Measurements from ENCODE around the gene NCOA7. TPM values are rescaled to one million over a fixed set of nuclear protein-coding genes. Genes with fewer than 3 reads are reported as not detected.
"Not testable (repeated sequence)": the region's sequence is repeated elsewhere in the genome, so short reads cannot be mapped to it uniquely, and the experiment has no call there.

NCOA7 gene
- total and polyA plus RNA-seq, 9 donors: 10.9 to 54.1 (median 30.7) TPM

- 75 to 78% (median 78%) methylated on average over 2 of the region's 2 CpGs for WGBS, 3 donors
- intact Hi-C loops (cut with DNase I): no loop called here
- Histone ChIP-seq H3K36me3 (no peaks in the 10 kb centered on the region), H3K27ac (no peak overlapping the region), H3K9me3 (no peaks in the 10 kb centered on the region), H3K27me3 (no peaks in the 10 kb centered on the region), H3K4me1 (ENCODE audit: insufficient read depth) (no peaks in the 10 kb centered on the region), H3K4me3 (no peak overlapping the region)
- TF ChIP-seq CTCF (IDR thresholded peaks at IDR 0.05): no peak
- TF ChIP-seq POLR2A (IDR thresholded peaks at IDR 0.05): no peak
- no peak for TF ChIP-seq EP300 (IDR thresholded peaks at IDR 0.05)
- DNase-seq: no peak
These were observed 156.9 kb downstream of the NCOA7 start for GRCh38 chr6:125947615-125948014.

- 86 to 93% (median 91%) methylated on average over 3 of the region's 3 CpGs for WGBS, 3 donors
- no peak overlapping the region for H3K4me3 ChIP-seq
- H3K27ac ChIP-seq: no peak overlapping the region
- no peak for DNase-seq
- H3K27me3 ChIP-seq: no peaks in the 10 kb centered on the region
- H3K36me3 ChIP-seq: no peaks in the 10 kb centered on the region
- intact Hi-C loops (cut with DNase I): no loop called here
- H3K9me3 ChIP-seq: no peaks in the 10 kb centered on the region
- no peaks in the 10 kb centered on the region for H3K4me1 ChIP-seq (ENCODE audit: insufficient read depth)
- no peak for TF ChIP-seq EP300 (IDR thresholded peaks at IDR 0.05)
- no peak for TF ChIP-seq POLR2A (IDR thresholded peaks at IDR 0.05)
- no peak for TF ChIP-seq CTCF (IDR thresholded peaks at IDR 0.05)
These were observed 157.7 kb downstream of the NCOA7 start for GRCh38 chr6:125948455-125948854.

- intact Hi-C loops (cut with DNase I): no loop called here
- no peaks in the 10 kb centered on the region for H3K4me1 ChIP-seq (ENCODE audit: insufficient read depth)
- no peak overlapping the region for H3K27ac ChIP-seq
- no peak overlapping the region for H3K4me3 ChIP-seq
- H3K9me3 ChIP-seq: no peaks in the 10 kb centered on the region
- no peaks in the 10 kb centered on the region for H3K36me3 ChIP-seq
- no peak for DNase-seq
- 57 to 77% (median 62%) methylated on average over 2 of the region's 2 CpGs for WGBS, 3 donors
- no peaks in the 10 kb centered on the region for H3K27me3 ChIP-seq
- TF ChIP-seq EP300 (IDR thresholded peaks at IDR 0.05) (no peak), POLR2A (IDR thresholded peaks at IDR 0.05) (no peak), CTCF (IDR thresholded peaks at IDR 0.05) (no peak)
These were observed 158.3 kb downstream of the NCOA7 start for GRCh38 chr6:125949069-125949468.

GRCh38 chr6:125950293-125950692 lies 159.5 kb downstream of the NCOA7 start:
- intact Hi-C loops (cut with DNase I): no loop called here
- DNase-seq: no peak
- H3K36me3 ChIP-seq: no peaks in the 10 kb centered on the region
- WGBS, 3 donors: 73 to 81% (median 75%) methylated on average over 6 of the region's 6 CpGs
- H3K27ac ChIP-seq: no peak overlapping the region
- TF ChIP-seq POLR2A (IDR thresholded peaks at IDR 0.05): no peak
- TF ChIP-seq EP300 (IDR thresholded peaks at IDR 0.05): no peak
- TF ChIP-seq CTCF (IDR thresholded peaks at IDR 0.05): no peak
- no peaks in the 10 kb centered on the region for H3K27me3 ChIP-seq
- H3K4me1 ChIP-seq (ENCODE audit: insufficient read depth): no peaks in the 10 kb centered on the region
- H3K4me3 ChIP-seq: no peak overlapping the region
- no peaks in the 10 kb centered on the region for H3K9me3 ChIP-seq

- H3K36me3 ChIP-seq; H3K4me1 ChIP-seq (ENCODE audit: insufficient read depth); DNase-seq; H3K27me3 ChIP-seq; H3K9me3 ChIP-seq; H3K27ac ChIP-seq; H3K4me3 ChIP-seq; intact Hi-C loops (cut with DNase I): not testable (repeated sequence)
- 67 to 78% (median 71%) methylated on average over 6 of the region's 6 CpGs for WGBS, 3 donors
These were observed 160.0 kb downstream of the NCOA7 start for GRCh38 chr6:125950716-125951115.
